ENCODE results near the gene ZFYVE27. TPM values are rescaled to one million over a fixed set of nuclear protein-coding genes. Genes with fewer than 3 reads are reported as not detected.
"Not testable (repeated sequence)": the region's sequence is repeated elsewhere in the genome, so short reads cannot be mapped to it uniquely, and the experiment has no call there.

The ZFYVE27 gene
- 10 to 100 TPM; 33.4 to 46.8 (median 42.7) TPM for total RNA-seq

- peak within 1 kb of the TSS; percentile 79 to 94 (median 86) for H3K4me3 ChIP-seq
- H3K4me1 ChIP-seq, result peaks cover 0 to 31% (median 9%) of the 10 kb centered on the region in 4 donors
- TF ChIP-seq POLR2A (IDR thresholded peaks at IDR 0.05), result peak; percentile 91 to 96
- peak; percentile 94 to 98 for TF ChIP-seq EP300 (IDR thresholded peaks at IDR 0.05)
- peak in 2 of 5 experiments; percentile 19 to 26 for TF ChIP-seq CTCF (IDR thresholded peaks at IDR 0.05)
- peaks cover 0 to 23% (median 0%) of the 10 kb centered on the region in 3 donors for H3K36me3 ChIP-seq
- no peaks in the 10 kb centered on the region for H3K27me3 ChIP-seq
- peak; percentile 91 for DNase-seq (ENCODE audit: low spot score in 2 of 2)
- 0 to 1% methylated on average over 49 to 72 of the region's 72 CpGs for WGBS, 2 donors
- no peaks in the 10 kb centered on the region for H3K9me3 ChIP-seq
- peak within 1 kb of the TSS; percentile 56 to 96 (median 92) for H3K27ac ChIP-seq
Observed at GRCh38 chr10:97736902-97737769, at the start of gene ZFYVE27. Gene ZFYVE27, plus strand, starts transcription at chr10:97737128. Its CDS starts 1,350 bp downstream, at chr10:97738478.

GRCh38 chr10:97687785-97688781, 48.8 kb upstream of the ZFYVE27 start:
- Histone ChIP-seq H3K4me3 (peak overlapping the region; percentile 40 to 89 (median 71)), H3K27me3 (no peaks in the 10 kb centered on the region), H3K27ac (peak overlapping the region; percentile 90 to 100 (median 98)), H3K36me3 (no peaks in the 10 kb centered on the region), H3K4me1 (peaks cover 0 to 59% (median 31%) of the 10 kb centered on the region in 4 donors), H3K9me3 (no peaks in the 10 kb centered on the region)
- DNase-seq (ENCODE audit: low spot score in 2 of 2), result peak in 1 of 2 donors; percentile 36
- TF ChIP-seq CTCF (IDR thresholded peaks at IDR 0.05), result no peak
- no peak for TF ChIP-seq POLR2A (IDR thresholded peaks at IDR 0.05)
- TF ChIP-seq EP300 (IDR thresholded peaks at IDR 0.05), result peak; percentile 4 to 88
- WGBS, 2 donors, result 19 to 24% methylated on average over 14 of the region's 14 CpGs

- H3K27me3 ChIP-seq, result no peaks in the 10 kb centered on the region
- 63 to 69% methylated on average over 5 of the region's 5 CpGs for WGBS, 2 donors
- no peak overlapping the region for H3K4me3 ChIP-seq
- peaks cover 0 to 44% (median 29%) of the 10 kb centered on the region in 4 donors for H3K4me1 ChIP-seq
- DNase-seq (ENCODE audit: low spot score in 2 of 2), result peak; percentile 31 to 71
- H3K9me3 ChIP-seq, result no peaks in the 10 kb centered on the region
- peak; percentile 75 to 85 for TF ChIP-seq EP300 (IDR thresholded peaks at IDR 0.05)
- TF ChIP-seq CTCF (IDR thresholded peaks at IDR 0.05), result no peak
- peak in 1 of 2 donors; percentile 30 for TF ChIP-seq POLR2A (IDR thresholded peaks at IDR 0.05)
- H3K27ac ChIP-seq, result peak overlapping the region; percentile 90 to 100 (median 98)
- H3K36me3 ChIP-seq, result no peaks in the 10 kb centered on the region
Observed at GRCh38 chr10:97689559-97690020, 47.3 kb upstream of the ZFYVE27 start.

- Histone ChIP-seq H3K27ac (peak overlapping the region; percentile 90 to 100 (median 98)), H3K4me3 (no peak overlapping the region), H3K27me3 (no peaks in the 10 kb centered on the region), H3K36me3 (no peaks in the 10 kb centered on the region), H3K4me1 (peaks cover 0 to 39% (median 29%) of the 10 kb centered on the region in 4 donors), H3K9me3 (no peaks in the 10 kb centered on the region)
- TF ChIP-seq CTCF (IDR thresholded peaks at IDR 0.05) (no peak), EP300 (IDR thresholded peaks at IDR 0.05) (no peak), POLR2A (IDR thresholded peaks at IDR 0.05) (no peak)
- WGBS, 2 donors, result 89 to 93% methylated on average over 3 of the region's 3 CpGs
- DNase-seq (ENCODE audit: low spot score in 2 of 2), result no peak
Observed at GRCh38 chr10:97690133-97690532, 46.8 kb upstream of the ZFYVE27 start.

- H3K36me3 ChIP-seq; H3K27ac ChIP-seq; DNase-seq (ENCODE audit: low spot score in 2 of 2); H3K9me3 ChIP-seq; H3K4me3 ChIP-seq; H3K27me3 ChIP-seq: not testable (repeated sequence)
- 85 to 87% methylated on average over 11 of the region's 11 CpGs for WGBS, 2 donors
- peaks cover 0 to 11% (median 0%) of the 10 kb centered on the region in 4 donors for H3K4me1 ChIP-seq
Observed at GRCh38 chr10:97698072-97698655, 38.8 kb upstream of the ZFYVE27 start.
